HG02852 (cell line): ENCODE results near the gene RPTOR.

Experiments used
- ATAC-seq: cut with Tn5 transposase; IDR thresholded peaks from one replicate; pipeline ENCODE4 v1.9.1; 2021; ENCODE audit warnings: mild to moderate bottlenecking, moderate library complexity; ENCODE audit not compliant: unreplicated experiment

RPTOR gene

DNA sequence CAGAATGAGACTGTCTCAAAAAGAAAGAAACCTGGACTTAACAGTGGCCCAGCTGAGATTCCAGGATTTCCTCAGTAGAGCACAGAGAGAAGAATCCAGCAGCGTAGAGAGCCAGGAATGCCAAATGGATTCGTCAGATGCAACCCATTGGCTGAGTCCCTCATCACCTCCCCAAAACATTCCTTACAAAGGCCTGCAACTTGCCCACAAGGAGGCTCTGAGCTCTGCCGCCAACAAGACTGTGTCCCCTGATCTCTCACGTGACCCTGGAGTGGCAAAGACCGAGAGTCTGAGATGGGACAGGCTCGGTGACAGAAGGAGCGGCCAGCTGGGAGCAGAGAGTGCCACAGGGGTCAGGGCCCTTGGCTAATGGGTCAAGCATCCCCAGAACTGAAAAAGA is 440.1 kb downstream of the RPTOR start:
- no peak for ATAC-seq

DNA sequence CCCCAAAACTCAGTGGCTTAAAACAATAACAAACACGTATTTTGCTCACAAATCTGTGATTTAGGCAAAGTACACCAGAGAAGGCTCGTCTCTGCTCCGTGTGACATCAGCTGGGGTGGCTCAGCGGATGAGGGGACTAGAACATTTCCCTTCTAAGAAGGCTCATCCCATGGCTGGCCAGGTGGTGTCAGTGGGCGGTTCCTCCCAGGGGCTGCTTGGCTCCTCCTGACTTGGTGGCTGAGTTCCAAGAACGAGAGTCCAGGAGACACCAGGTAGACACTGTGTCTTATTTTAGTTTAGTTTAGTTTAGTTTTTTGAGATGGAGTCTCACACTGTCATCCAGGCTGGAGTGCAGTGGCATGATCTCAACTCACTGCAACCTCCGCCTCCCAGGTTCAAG is 441.4 kb downstream of the RPTOR start:
- no peak for ATAC-seq

DNA sequence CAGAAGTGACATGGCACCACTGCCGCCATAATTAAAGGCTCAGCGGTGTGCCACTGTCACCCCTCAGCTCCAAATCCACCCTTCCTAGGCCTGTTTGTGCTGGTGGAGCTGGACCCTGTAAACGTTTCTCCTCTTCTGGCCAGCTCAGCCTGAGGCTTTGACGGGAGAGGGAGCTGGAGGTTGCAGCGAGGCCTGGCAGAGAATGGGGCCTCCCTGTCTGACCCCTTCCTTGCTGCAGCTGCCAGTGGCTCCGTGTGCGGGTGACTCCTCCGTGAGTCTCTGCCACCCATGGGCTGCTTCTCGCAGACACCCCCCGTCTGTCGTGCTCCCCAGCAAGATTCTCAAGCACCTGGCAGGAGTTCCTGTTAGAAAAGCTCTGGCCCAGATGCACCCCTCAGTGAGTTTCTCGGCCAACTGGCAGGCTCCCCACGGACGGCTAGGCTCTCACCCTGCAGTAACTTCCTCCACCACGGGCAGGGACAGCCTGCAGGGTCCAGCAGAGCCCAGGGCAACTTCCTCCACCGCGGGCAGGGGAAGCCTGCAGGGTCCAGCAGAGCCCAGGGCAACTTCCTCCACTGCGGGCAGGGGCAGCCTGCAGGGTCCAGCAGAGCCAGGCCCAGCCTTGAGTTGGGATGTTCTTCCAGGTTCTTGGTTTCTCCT is 442.3 kb downstream of the RPTOR start:
- ATAC-seq = no peak

DNA sequence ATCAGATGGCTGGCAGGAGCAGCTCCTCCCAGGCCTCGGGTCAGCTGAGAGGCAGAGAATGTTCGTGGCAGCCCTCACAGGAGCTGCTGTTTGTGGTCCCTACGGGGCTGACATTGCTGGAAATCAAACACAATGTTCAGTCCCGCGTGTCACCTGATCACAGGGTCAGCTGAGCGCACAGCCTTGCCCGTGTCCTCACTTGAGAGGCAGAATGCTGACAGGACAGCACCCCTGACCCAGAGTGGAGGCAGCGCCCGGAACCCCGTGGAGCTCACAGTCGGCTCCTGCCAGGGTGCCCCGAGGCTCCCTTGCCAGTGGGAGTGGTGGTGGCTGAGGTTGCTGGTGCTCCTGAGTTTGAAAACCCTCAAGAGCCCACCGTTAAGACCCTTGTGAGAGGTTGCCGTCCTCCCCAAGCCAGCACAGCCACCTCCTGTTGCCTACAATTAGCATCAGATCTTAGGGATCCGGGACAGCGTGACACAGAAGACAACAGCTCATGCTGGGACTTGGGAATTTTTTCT is 443.4 kb downstream of the RPTOR start:
- no peak for ATAC-seq

DNA sequence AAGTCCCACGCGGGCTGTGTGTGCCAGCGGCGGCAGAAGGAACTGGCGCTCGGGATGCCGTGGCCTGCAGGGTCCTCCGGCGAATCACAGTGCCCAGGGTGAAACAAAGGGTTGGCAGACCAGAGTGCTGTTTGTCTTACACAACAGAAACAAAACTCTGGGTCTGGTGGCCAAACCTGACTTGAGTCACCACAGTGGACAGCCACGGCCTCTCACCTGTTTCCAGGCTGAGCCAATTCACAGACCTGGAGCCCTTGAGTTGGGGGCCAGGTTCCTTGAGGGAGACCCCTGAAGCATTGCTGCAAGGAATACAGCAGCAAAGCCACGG is 444.9 kb downstream of the RPTOR start:
- no peak for ATAC-seq

DNA sequence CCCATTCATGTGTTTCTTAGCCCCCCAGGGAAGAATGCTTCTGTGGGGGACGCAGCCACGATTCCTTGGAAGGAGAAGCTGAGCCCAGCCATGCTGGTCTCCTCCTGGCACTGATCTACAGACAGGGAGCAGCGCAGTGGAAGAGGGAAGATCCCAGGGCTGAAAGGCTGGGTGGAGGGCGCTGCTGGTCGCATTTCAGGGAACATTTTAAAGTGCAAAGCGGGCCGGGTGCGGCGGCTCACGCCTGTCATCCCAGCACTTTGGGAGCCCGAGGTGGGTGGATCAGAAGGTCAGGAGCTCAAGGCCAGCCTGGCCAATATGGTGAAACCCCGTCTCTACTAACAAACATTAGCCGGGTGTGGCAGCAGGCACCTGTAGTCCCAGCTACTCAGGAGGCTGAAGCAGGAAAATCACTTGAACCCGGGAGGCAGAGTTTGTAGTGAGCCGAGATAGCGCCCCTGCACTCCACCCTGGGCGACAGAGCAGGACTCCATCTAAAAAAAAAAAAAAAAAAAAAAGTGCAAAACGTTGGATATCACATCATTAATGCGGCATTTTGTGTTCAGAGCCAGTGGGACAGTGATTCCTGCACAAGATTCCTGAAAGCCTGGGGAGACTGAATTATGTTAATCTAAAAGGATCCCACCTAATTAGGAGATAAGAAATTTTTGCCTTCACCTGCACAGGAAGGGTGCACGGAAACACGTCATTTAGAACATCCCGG is 446.4 kb downstream of the RPTOR start:
- no peak for ATAC-seq

DNA sequence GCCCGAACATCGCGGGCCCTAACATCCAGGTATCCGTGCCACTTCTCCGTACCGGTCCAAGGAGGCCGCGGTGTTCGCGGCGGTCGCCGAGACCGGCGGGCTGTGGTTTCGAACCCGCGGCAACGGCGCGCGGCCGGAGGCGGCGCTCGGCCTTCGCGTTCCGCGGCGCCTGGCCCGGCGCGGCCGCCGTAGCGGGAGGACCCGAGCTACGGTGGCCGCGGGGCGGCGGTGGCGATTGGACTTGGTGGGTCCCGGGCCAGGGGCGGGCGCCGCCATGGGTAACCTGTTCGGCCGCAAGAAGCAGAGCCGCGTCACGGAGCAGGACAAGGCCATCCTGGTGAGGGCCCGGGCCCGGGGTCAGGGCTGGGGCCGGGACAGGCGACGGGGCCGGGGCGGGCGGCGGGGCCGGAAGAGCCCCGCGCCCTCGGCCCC is 447.0 kb downstream of the RPTOR start, which contains the start of gene CHMP6:
TSS of gene CHMP6 (plus strand) at position 197 of the 432 bp plus-strand sequence. CDS start at position 275, 78 bp downstream.
- ATAC-seq = no peak

DNA sequence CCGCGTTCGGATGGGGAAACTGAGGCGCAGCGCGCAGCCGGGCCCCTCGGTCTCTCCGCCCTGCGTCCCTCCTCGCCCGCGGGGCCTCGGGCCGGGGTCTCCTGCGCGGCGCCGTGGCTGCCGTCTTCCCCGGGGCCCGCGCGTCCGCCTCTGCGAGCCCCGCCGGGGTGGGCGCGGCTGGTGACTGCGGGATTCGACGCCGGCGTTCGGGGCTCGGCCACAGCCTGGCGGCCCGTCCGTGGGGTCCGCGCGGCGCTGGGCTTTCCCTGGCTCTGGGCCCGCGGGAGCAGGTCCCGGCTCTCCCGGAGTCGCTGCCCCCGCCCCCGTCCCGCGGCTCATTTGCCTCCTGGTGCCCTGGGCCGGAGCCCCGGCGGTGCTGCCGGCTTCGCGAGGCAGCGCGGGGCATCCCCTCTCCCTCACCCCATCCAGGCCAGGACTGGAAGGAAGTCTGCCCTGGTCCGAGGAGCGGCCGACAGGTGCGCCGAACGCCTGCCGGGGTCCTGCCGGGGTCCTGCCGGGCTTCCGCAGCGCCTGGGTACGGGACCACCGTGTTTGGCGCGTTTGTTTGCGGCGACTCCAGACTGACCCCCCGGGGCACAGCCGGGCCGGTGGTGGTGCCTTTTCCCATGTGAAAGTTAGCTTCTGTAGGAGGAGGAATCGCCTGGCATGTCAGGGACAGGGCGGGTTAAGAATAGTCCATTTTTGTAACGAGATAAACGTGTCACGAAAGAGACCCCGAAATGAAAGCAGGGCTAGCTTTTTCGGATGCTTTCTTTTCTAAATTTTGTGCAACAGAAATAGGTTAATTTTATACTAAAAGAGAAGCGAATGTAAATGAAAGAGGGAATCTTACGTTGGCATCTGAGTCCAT is 447.7 kb downstream of the RPTOR start:
- no peak for ATAC-seq

DNA sequence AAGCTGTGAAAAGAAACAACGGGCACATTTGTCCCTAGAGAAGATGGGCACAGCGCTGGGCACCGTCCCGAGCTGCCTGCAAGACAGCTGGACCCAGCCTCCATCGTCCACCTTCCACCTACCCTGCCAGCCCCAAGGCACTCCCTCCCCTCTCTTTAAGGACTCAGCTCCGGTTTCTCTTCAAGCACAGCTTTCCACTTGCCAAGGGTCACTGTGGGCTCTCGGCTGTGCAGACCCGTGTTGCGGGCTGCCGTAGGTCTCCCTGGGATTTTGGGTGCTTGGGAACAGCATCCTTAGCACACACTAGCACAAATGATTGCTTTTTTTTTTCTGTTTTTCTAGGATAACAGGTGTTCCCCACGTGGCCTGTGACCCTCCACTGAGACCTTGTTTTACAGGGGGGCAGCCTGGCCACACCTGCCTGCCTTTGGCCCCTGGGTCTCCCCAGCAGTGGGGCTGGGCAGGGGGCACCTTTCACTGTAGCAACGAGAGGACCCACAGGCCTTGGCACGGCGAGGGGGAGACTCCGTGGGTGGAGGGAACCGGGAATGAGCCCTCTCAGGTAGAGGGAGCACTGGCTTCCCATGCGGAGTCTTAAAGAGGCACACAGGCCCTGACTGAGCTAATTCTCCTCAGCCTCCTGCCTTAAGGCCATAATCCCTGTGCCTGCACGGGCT is 448.4 kb downstream of the RPTOR start:
- no peak for ATAC-seq

DNA sequence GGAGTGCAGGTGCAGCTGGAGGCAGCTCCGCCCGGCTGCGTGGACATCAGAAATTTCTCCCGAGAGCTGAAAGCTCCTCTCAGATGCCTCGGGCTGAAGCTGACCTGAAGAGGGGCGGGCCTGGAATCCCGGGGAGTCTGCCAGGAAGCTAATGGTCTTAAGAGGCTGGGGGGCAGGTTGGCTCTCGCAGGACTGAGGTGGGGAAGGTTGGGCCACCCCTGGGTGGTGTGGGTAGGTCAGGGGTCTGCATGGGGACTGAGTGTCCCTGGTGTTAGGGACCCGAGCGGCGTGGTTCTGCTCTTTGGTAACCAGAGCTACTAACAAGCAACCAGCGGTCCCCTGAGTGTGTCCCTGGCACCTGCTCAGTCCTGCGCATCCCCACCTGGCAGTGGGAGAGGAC is 450.5 kb downstream of the RPTOR start:
- no peak for ATAC-seq

DNA sequence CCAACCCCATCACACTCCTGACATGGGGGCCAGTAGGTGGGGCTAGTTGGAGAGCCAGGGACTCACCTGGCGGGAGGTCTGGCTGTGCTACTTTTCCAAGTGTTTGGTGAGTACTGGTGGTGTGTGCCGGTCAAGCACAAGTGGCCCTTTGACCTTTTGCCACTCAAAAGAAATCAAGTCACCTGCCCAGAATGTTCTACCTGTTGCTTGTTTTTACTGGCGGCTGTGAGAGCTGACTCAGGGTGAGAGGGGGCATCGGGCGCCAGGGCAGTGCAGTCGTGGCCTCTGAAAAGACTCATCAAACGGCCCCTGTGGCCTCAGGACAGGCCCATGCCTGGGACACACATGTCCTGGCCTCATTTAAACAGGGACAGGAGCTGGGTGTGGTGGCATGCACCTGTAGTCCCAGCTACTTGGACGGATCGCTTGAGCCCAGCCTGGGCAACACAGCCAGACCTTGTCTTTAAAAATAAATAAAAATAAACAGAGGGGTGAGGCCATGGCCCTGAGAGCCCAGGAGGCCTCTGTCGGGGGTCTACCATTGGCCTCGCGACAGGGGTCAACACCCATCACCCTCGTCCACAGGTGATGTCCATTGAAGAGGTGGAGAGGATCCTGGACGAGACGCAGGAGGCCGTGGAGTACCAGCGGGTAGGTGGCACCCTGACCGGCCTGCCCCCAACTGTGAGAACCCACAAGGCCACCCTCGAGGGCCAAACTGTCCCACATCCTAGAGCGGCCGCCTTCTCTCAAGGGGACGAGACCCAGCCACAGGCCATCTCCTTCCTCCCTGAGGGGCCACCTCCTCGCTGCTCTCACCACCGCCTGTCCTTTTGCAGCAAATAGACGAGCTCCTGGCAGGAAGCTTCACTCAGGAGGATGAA is 452.0 kb downstream of the RPTOR start:
- no peak for ATAC-seq

DNA sequence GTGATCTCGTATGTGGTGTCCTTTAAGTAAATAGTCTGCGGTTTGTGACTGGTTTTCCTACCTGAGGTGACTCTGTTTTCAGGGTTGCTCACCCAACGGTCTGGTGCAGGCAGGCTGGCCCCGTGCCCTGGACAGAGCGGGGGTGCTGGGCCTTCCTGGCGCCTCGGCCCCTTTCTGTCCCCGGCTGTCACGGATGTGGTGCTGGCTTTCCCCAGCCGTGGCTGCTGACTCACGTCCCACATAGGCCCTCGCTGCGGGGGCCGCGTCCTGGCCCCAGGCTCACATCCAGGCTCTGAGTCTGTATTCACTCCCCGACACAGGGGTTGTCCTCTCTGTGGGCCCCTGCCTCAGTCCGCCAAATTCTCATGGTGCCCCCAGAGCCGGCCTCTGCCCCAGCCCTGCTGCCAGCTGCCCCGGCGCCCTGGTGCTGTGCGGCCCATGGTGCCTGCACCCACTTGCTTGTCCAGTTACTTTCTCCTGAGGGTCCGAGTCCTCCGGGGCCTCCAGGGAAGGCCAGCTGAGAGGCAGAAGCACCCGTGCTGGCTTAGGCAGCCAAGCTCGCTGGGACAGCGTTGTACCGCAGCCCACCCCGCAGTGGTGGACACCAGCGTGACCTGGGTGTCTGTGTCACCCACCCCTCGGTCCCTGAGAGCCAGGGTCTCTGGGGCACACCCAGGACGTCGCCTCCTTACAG is 452.9 kb downstream of the RPTOR start:
- no peak for ATAC-seq

DNA sequence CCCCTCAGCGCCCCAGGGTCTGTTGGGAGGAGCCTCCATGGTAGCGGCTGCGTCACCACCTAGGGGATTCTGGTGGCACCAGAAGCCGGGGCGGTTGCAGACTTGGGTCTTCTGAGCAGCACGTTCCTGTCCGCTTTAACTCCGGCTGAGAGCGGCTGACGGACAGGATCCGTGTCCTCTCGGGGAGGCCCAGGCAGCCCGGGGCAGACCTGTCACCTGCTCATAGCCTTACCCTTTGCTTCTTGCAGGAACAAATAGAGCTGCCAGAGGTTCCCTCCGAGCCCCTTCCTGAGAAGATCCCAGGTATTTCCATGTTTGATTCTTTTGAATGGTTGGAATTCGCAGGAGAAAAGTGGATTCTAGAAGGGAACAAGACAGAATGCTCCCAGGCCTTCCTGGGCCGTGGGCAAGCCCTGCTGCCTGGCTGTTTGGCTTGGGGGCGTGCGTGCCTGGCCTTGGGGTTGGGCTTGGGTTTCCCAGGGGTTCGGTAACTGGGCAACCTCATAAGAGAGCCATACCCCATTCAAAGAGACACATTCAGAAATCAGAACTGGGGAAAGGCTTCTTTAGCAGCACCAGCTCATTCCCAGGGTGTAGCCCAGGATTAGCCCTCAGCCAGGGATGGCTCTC is 453.6 kb downstream of the RPTOR start:
- ATAC-seq = no peak

DNA sequence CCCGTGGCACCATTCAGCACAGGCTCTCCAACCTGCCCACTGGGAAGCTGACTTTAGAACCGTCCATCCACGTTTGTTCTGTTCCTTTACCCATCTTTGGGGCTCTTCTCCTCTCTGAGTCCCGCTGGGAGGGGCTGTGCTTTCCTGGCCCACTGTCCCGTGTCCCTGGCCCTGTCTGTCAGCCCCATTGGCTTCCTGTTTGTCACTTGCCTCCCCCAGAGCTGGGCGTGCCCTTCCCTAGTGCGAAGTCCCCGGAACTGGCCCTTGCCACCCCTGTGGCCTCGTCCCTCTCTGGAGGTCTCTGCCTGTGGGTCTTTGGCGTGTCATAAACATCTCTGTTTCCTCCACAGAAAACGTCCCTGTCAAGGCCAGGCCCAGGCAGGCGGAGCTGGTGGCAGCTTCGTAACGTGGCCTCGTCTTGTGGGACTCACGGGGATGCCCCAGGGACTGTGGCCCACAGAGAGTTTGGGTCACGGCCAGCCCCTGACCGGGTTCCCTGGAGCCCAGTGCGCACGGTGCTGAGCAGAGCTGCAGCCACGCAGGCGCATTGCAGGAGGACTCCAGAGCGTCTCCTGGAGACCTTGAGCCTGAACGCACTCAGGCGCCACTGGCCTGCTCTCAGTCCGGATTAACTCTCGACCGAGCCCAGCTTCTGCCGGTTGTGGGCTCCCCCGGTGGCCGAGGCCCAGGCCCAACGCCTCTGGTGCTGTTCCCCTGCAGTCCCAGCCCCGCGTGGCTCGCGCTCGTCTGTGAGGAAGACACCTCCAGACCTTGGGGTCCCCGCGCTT is 454.3 kb downstream of the RPTOR start:
- no peak for ATAC-seq

DNA sequence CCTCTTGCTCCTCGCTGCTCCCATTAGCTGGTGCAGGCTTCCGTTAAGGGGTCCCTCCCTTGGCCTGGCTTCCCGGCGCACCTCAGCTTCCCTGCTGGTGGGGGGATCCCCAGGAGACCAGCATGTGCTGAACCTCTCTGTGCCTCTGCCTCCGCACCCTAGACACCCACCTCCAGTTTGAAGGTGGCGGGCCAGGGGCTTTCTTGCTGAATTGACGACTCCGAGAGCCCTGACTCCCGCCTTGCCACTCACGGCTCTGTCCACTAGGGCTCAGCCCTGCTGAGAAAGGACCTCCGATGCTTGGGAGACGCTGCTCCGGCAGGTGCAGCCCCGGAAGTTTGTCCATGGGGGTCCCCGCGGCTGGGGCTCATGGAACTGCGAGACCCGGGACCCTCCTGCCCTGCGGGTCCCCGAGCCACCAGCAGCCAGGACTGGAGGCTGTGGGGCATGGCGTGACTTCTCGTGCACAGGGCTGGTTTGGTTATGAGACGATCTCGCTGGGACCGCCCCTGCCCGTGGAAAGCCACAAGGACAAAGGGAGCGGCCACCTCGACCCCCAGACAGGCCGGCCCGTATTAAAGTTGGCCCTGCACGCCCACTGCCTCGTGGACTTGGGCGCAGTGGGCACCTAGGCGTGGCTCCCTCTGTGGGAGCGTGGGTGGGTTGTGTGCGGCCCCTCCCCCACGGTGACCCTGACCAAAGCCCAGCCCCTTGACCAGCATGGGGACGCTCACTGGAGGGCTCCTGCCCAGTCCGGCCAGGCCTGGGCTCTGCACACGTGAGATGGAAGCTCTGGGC is 455.1 kb downstream of the RPTOR start:
- no peak for ATAC-seq

DNA sequence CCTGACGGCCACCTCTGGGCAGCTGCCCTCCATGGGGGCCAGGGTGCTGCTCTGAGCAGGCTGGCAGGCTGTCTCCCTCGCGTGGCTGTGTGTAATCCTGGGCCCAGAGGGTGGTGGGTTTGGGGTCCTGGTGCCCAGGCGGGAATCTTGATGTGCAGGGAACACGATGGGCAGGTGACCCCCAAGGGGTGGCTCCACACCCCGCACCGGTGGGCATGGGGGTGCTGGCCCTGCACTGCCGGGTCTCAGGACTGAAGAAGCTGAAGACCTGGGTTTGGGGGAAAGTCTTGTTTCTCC is 455.6 kb downstream of the RPTOR start:
- no peak for ATAC-seq

DNA sequence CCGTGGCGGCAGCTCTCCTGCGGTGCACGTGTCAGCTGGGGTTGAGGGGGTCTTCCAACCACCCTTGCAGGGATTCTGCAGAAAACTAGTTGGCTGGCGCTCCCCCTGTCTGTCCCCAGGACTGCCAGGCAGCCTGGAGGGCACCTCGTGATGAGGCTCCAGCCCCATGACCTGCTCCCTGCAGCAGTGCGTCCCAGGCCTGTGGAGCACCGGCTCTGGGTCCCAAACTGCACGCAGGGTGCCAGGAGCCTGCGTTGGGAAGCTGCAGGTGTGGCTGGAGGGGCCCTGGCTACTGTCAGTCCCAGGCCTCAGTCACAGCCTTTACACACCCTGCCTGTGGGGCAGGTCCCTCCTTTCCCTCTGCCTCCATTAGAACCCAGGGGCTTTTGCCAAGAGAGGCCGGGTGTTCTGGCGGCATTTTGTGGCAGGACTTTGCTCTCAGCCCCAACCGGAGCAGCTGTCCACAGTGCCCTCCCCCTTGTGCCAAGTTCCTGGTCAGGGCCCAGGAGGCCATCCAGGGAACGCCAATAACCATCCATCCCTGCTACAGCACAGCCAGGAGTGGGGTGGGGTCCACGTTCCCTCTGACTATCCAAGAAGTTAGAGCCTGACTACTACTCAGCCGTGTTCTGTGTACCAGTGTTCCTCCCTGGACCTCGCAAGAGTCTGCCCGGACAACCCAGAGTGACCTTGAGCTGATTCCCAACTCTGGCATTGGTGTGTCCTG is 456.2 kb downstream of the RPTOR start:
- no peak for ATAC-seq
